ENCODE measurements around the gene SUMF1.

SUMF1 gene

GRCh38 chr3:4505688-4506558, 38.9 kb upstream of the SUMF1 start:
- CTCF ChIA-PET = interaction anchor here (0.8 to 2.6 kb wide), 5 partner anchors 10 to 155 kb away, joined by 3 to 16 read pairs (median 5); partner anchors contain the start of gene ITPR1
- no peak overlapping the region for H3K4me3 Mint-ChIP-seq

GRCh38 chr3:4504340-4505261, 37.5 kb upstream of the SUMF1 start:
- no peaks in the 10 kb centered on the region for H3K9me3 Mint-ChIP-seq

More at GRCh38 chr3:4505688-4506558, 38.9 kb upstream of the SUMF1 start:
- no peak overlapping the region for H3K27ac Mint-ChIP-seq
- H3K27me3 Mint-ChIP-seq = no peaks in the 10 kb centered on the region
- peaks cover 13% of the 10 kb centered on the region for H3K36me3 Mint-ChIP-seq
- H3K4me1 Mint-ChIP-seq = peaks cover 40% of the 10 kb centered on the region
- no peak for DNase-seq
- no peaks in the 10 kb centered on the region for H3K9me3 Mint-ChIP-seq

GRCh38 chr3:4503050-4503449, 36.0 kb upstream of the SUMF1 start:
- no peak overlapping the region for H3K27ac Mint-ChIP-seq
- DNase-seq = no peak
- no peak overlapping the region for H3K4me3 Mint-ChIP-seq
- H3K9me3 Mint-ChIP-seq = no peaks in the 10 kb centered on the region
- peaks cover 36% of the 10 kb centered on the region for H3K4me1 Mint-ChIP-seq
- H3K36me3 Mint-ChIP-seq = peaks cover 13% of the 10 kb centered on the region
- CTCF ChIA-PET = interaction anchor here (2.6 kb wide), 1 partner anchor 9 kb away, joined by 16 read pairs; the partner anchor contains the start of gene ITPR1
- H3K27me3 Mint-ChIP-seq = no peaks in the 10 kb centered on the region

More at GRCh38 chr3:4504340-4505261, 37.5 kb upstream of the SUMF1 start:
- peaks cover 13% of the 10 kb centered on the region for H3K36me3 Mint-ChIP-seq
- no peaks in the 10 kb centered on the region for H3K27me3 Mint-ChIP-seq
- peaks cover 40% of the 10 kb centered on the region for H3K4me1 Mint-ChIP-seq
- peak overlapping the region; percentile 38 for H3K4me3 Mint-ChIP-seq
- H3K27ac Mint-ChIP-seq = peak overlapping the region; percentile 67
- CTCF ChIA-PET = interaction anchor here (1.3 to 2.6 kb wide), 3 partner anchors 11 to 129 kb away, joined by 4 to 16 read pairs (median 6); partner anchors contain the start of gene ITPR1
- DNase-seq = peak; percentile 44

GRCh38 chr3:4501927-4502326, 34.9 kb upstream of the SUMF1 start:
- no peaks in the 10 kb centered on the region for H3K9me3 Mint-ChIP-seq
- no peak overlapping the region for H3K4me3 Mint-ChIP-seq
- CTCF ChIA-PET = no interaction called here
- peaks cover 13% of the 10 kb centered on the region for H3K36me3 Mint-ChIP-seq
- DNase-seq = no peak
- no peaks in the 10 kb centered on the region for H3K27me3 Mint-ChIP-seq
- peaks cover 30% of the 10 kb centered on the region for H3K4me1 Mint-ChIP-seq
- H3K27ac Mint-ChIP-seq = no peak overlapping the region

GRCh38 chr3:4501437-4501836, 34.4 kb upstream of the SUMF1 start:
- Mint-ChIP-seq H3K27ac (no peak overlapping the region), H3K36me3 (peaks cover 14% of the 10 kb centered on the region), H3K4me3 (no peak overlapping the region), H3K27me3 (no peaks in the 10 kb centered on the region), H3K9me3 (no peaks in the 10 kb centered on the region), H3K4me1 (peaks cover 33% of the 10 kb centered on the region)
- no peak for DNase-seq
- CTCF ChIA-PET = no interaction called here

- Mint-ChIP-seq H3K4me3 (no peak overlapping the region), H3K4me1 (peaks cover 30% of the 10 kb centered on the region), H3K27ac (no peak overlapping the region), H3K36me3 (peaks cover 15% of the 10 kb centered on the region), H3K9me3 (no peaks in the 10 kb centered on the region), H3K27me3 (no peaks in the 10 kb centered on the region)
- CTCF ChIA-PET = no interaction called here
- DNase-seq = no peak
Measured at GRCh38 chr3:4498446-4498845, 31.4 kb upstream of the SUMF1 start.

GRCh38 chr3:4497843-4498324, 30.8 kb upstream of the SUMF1 start:
- DNase-seq = no peak
- no peaks in the 10 kb centered on the region for H3K9me3 Mint-ChIP-seq
- peaks cover 28% of the 10 kb centered on the region for H3K4me1 Mint-ChIP-seq
- H3K4me3 Mint-ChIP-seq = no peak overlapping the region
- peaks cover 2% of the 10 kb centered on the region for H3K27me3 Mint-ChIP-seq
- CTCF ChIA-PET = no interaction called here
- H3K27ac Mint-ChIP-seq = no peak overlapping the region
- peaks cover 15% of the 10 kb centered on the region for H3K36me3 Mint-ChIP-seq

- Mint-ChIP-seq H3K4me3 (no peak overlapping the region), H3K27me3 (peaks cover 9% of the 10 kb centered on the region), H3K4me1 (peaks cover 31% of the 10 kb centered on the region), H3K9me3 (no peaks in the 10 kb centered on the region), H3K27ac (no peak overlapping the region), H3K36me3 (peaks cover 15% of the 10 kb centered on the region)
- CTCF ChIA-PET = interaction anchor here (2.0 kb wide), 1 partner anchor 136 kb away, joined by 4 read pairs; no protein-coding TSS in a partner anchor
- DNase-seq = no peak
Measured at GRCh38 chr3:4497005-4497692, 30.1 kb upstream of the SUMF1 start.

- peak overlapping the region; percentile 4 for H3K27ac Mint-ChIP-seq
- H3K27me3 Mint-ChIP-seq = peaks cover 17% of the 10 kb centered on the region
Measured at GRCh38 chr3:4496087-4496452, 29.0 kb upstream of the SUMF1 start.

GRCh38 chr3:4495294-4496086, 28.4 kb upstream of the SUMF1 start:
- Mint-ChIP-seq H3K9me3 (no peaks in the 10 kb centered on the region), H3K4me1 (peaks cover 39% of the 10 kb centered on the region), H3K36me3 (peaks cover 11% of the 10 kb centered on the region), H3K4me3 (peak overlapping the region; percentile 93), H3K27me3 (peaks cover 22% of the 10 kb centered on the region), H3K27ac (peak overlapping the region; percentile 49)
- no peak for DNase-seq
- CTCF ChIA-PET = interaction anchor here (0.7 to 4.5 kb wide), 10 partner anchors 9 to 145 kb away, joined by 3 to 24 read pairs (median 4); no protein-coding TSS in a partner anchor

More at GRCh38 chr3:4496087-4496452, 29.0 kb upstream of the SUMF1 start:
- no peak for DNase-seq
- Mint-ChIP-seq H3K9me3 (no peaks in the 10 kb centered on the region), H3K36me3 (peaks cover 11% of the 10 kb centered on the region), H3K4me3 (peak overlapping the region; percentile 5), H3K4me1 (peaks cover 36% of the 10 kb centered on the region)
- CTCF ChIA-PET = interaction anchor here (1.1 to 4.5 kb wide), 6 partner anchors 10 to 145 kb away, joined by 3 to 24 read pairs (median 4); no protein-coding TSS in a partner anchor

- Mint-ChIP-seq H3K27ac (peak overlapping the region; percentile 76), H3K27me3 (peaks cover 22% of the 10 kb centered on the region), H3K4me1 (peaks cover 39% of the 10 kb centered on the region), H3K9me3 (no peaks in the 10 kb centered on the region), H3K4me3 (peak overlapping the region; percentile 93), H3K36me3 (peaks cover 9% of the 10 kb centered on the region)
- CTCF ChIA-PET = interaction anchor here (0.7 to 4.5 kb wide), 9 partner anchors 9 to 152 kb away, joined by 3 to 24 read pairs (median 4); no protein-coding TSS in a partner anchor
- DNase-seq = no peak
Measured at GRCh38 chr3:4494895-4495264, 27.8 kb upstream of the SUMF1 start.

- DNase-seq = peak; percentile 38
- Mint-ChIP-seq H3K27ac (peak overlapping the region; percentile 76), H3K9me3 (no peaks in the 10 kb centered on the region), H3K4me1 (peaks cover 39% of the 10 kb centered on the region), H3K27me3 (peaks cover 22% of the 10 kb centered on the region), H3K36me3 (peaks cover 8% of the 10 kb centered on the region), H3K4me3 (peak overlapping the region; percentile 93)
- CTCF ChIA-PET = interaction anchor here (0.6 to 4.5 kb wide), 10 partner anchors 10 to 964 kb away, joined by 3 to 24 read pairs (median 4); no protein-coding TSS in a partner anchor
Measured at GRCh38 chr3:4493941-4494894, 27.1 kb upstream of the SUMF1 start.

Measured in activated naive CD4-positive, alpha-beta T cell treated with anti-CD3 and anti-CD28 coated beads, Interleukin-2, amount 10 ng/mL, durations not matched to agents 7 days and 5 days (primary cell).